ENCODE measurements around the gene CHKA.
"Not testable (repeated sequence)": the region's sequence is repeated elsewhere in the genome, so short reads cannot be mapped to it uniquely, and the experiment has no call there.

Gene CHKA

DNA sequence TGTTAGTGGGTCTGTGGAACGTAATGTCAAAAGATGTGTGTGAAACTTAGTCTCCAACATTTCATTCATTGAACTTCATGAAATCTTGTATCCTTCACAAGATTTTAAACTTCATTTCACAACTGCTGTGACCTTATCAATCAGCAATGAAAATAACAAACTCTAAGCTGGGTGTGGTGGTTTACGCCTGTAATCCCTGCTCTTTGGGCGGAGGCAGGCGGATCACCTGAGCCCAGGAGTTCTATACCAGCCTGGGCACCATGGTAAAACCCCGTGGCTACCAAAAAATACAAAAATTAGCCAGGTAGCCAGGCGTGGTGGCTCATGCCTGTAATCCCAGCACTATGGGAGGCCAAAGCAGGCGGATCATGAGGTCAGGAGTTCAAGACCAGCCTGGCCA is 5.1 kb downstream of the CHKA start:
- no peak for DNase-seq (ENCODE audit: low read depth in 3 of 3)

DNA sequence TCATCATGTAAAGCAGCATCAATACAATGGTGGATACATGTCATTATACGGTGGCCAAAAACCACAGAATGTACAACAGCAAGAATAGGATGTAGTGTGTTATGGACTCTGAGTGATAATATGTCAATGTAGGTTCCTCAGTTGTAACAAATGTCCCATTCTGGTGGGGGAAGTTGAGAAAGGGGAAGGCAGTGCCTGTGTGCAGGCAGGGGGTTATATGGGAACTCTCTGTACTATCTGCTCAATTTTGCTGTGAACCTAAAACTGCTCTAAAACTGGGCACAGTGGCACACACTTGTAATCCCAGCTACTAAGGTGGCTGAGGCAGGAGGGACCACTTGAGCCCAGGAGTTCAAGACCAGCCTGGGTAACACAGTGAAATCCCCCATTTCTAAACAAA is 5.9 kb downstream of the CHKA start:
- no peak for DNase-seq (ENCODE audit: low read depth in 3 of 3)

DNA sequence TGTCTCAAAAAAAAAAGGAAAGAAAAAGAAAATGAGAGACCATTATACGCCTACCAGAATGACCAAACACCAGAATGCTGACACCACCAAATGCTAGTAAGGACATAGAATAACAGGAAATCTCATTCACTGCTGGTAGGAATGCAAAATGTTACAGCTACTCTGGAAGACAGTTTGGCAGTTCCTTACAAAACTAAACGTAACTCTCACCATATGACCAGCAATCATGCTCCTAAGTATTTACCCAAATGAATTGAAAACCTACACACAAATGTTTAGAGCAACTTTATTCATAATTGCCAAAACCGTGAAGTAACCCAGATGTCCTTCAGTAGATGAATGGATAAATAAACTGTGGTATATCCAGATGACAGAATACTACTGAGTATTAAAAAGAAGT is 7.2 kb downstream of the CHKA start:
- DNase-seq (ENCODE audit: low read depth in 3 of 3): no peak

DNA sequence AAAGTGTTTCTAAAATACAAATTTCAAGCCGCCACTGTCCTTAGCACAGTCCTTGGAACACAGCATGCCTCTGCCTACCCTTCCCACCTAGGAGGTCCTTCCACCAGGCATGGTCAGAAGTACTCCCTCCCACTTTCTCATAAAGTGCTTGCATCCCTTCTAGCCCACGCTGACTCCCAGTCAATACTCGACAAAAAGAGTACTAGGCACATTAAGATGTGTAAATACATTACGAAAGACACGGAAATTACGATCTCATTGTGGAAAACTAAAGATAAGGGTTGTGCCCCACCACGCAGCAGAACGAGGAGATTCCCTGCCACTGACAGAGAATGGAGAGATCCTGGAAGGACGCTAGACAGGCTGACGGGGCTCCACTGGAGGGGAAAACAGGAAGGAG is 13.5 kb downstream of the CHKA start:
- no peak for DNase-seq (ENCODE audit: low read depth in 3 of 3)

DNA sequence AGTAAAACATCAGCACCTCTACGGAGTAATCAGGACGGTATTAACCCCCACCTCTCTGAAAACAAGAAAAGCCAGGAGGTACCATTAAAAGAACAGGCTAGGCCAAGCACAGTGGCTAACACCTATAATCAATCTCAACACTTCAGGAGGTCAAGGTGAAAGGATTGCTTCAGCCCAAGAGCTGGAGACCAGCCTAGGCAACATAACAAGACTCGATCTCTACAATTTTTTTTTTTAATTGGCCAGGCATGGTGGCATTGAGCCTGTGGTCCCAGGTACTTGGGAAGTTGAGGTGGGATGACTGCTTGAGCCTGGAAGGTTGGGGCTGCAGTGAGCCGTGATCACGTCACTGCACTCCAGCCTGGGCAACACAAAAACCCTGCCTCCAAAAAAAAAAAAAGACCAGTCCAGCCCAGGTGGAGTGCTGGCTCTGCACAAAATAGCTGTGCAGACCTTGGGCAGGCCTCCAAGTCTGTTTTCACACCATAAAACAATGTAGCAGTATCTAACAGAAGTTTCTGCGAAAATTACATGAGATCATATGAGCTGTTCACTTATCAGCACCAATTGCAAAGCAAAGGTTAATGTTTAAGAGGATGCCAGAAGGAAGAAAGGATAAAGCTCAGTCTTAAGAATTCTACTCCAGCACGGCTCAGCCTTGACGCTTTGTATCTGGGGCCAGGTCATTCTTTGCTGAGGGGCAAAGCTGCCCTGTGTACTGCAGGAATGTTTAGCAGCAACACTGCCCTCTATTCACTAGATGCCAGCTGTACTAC is 14.8 kb downstream of the CHKA start:
- DNase-seq (ENCODE audit: low read depth in 3 of 3): no peak

DNA sequence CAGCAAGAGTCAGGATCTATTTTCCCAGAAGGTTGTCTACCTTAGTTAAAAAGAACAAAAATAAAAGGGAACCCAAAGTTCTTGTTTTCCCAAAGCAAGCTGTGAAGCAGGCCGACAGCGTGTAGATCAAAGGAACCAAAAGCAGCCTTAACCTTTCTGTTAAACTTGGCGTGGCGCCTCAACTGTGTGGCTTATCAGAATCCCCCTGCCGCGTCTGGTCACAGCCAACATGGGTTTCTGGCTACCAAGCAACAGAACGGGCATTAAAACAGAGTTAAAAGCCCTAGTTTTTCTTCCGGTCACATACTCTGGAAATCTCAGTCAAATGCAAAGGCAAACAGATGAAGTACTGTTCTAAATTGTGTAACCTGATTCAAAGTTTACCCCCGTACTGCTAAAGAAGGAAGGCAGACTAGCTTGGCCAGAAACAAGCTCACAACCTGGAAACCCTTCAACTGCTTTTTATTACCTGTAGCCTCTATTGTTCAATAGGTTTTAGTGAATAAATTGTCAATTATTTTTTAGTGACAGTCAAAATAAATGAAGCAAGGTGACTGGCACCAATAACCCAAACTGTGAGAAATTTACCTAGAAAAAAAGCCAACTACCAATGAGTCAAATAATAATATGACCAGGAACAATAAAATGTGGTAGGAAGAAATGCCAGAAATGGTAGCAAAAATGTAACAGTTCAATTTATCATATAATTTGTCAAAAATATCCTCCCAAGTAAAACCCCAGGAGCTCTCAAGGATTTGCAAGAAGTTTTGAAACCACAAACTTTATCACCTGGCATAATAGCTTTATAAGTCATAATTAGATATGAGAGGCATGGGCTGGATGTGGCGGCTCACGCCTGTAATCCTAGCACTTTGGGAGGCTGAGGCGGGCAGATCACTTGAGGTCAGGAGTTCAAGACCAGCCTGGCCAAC is 21.4 kb downstream of the CHKA start:
- peak in 1 of 3 experiments; percentile 12 for DNase-seq (ENCODE audit: low read depth in 3 of 3)

DNA sequence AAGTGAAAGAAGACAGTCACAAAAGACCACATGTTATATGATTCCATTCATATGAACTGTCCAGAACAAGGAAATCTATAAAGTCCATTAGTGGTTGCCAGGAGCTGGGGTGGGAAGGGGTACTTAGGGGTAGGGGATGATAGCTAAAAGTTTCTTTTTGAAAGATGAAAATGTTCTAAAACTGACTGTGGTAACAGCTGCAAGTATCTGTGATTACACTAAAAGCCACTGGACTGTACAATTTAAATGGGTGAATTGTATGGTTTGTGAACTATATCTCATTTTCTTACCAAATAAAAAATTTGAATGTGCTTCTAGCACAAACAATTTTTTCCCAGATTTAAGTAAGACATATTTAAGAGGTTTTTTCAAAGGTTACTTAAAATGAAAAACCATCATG is 22.1 kb downstream of the CHKA start:
- no peak for DNase-seq (ENCODE audit: low read depth in 3 of 3)

DNA sequence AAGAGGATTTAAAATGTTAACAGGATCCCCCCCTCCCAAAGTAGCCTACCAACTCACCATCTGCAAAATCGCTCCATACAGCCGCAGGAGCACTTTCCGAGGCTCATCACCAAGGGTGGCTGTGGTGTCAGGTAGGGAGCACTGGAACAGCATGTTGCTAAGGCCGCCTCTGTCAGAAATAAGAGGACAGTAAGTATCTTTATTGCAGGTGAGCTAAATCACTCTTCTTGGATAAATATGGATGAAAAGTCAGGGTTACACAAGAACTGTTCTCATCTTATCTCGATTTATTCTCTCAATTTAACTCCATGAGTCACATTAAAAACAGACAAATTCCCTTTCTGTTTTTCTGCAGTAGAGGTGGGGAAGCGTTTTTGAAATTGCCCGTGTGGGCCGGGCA is 24.2 kb downstream of the CHKA start:
- DNase-seq (ENCODE audit: low read depth in 3 of 3): no peak

DNA sequence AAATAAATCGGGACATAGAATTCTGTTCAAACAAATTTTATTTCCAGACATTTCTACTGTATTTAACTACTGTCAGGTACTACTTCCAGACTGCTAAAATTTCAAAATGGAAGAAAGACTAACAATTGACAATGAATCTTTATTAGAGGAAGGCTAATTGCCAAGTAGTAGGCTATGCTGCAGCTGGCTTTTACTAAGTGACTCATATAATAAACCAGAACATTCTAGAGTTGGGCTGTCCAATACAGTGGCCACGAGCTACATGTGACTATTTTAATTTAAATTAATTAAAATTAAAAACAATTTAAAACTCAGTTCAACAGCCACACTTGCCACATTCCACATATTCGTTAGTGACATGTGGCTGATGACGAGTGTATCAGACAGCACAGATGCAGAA is 27.6 kb downstream of the CHKA start:
- DNase-seq (ENCODE audit: low read depth in 3 of 3): no peak

DNA sequence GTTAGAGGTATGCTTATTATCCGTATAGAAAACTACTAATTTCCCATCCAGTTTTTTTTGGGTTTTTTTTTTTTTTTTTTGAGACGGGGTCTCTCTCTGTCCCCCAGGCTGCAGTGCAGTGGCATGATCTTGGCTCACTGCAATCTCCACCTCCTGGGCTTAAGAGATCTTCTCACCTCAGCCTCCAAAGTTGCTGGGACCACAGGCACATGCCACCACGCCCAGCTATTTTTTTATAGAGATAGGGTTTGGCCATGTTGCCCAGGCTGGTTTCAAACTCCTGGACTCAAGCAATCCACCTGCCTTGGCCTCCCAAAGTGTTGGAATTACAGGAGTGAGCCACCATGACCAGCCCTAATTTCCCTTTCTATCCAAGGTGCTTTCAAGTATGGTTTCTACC is 28.2 kb downstream of the CHKA start:
- DNase-seq (ENCODE audit: low read depth in 3 of 3): not testable (repeated sequence)

DNA sequence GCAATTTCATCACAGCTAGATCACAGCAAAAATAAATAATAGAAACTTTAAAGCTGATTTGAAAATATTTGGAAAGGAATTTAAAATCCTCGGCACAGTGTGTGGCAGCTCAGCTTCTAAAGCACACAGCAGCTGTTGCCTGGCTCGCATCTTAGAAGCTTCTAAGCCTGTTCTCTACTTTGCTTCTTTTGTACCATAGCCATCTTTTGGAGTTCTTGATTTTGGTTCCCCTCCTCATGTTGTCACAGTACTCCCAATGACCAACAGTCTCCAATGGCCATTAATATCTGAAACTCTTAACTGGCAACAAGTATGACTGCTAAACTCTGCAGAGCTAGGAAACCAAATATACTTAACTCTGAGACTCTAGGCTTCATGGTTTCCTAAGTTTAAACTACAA is 28.8 kb downstream of the CHKA start:
- no peak for DNase-seq (ENCODE audit: low read depth in 3 of 3)

DNA sequence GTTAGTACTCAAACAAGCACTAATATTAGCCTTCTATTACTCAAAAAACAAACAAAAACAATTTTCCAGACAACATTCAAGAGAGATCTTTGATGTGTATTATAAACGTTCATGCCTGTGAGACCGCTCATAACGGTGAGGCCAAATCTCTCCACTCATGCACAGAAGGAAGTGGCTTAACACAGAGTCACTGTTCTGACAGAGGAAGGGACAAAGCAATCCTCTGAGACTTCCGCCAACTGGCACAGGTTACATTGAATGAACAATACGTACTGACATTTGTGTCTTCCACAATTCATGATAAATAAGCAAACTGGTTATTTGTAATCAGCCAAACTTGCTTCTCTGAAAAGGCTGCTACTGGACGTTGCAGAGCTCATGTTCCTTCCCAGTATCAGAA is 30.5 kb downstream of the CHKA start:
- no peak for DNase-seq (ENCODE audit: low read depth in 3 of 3)

DNA sequence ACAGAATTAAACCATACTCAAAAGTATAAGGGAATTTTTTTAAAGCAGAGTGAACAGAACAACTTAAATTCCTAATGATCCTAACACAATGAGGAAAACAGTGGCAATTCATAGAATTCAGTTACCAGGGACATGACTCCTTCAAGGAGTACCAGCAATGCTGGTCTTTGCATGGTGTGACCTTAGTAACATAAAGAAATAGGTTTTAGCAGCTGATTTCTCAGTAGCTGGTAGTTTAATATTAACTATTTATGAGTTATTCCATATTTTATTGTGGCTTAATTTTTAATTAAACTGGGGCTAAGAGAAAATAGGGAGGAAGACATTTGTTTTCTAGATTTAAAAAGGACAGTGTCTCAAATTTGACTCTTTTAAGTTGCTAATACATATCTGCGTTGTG is 30.9 kb downstream of the CHKA start:
- DNase-seq (ENCODE audit: low read depth in 3 of 3): no peak

DNA sequence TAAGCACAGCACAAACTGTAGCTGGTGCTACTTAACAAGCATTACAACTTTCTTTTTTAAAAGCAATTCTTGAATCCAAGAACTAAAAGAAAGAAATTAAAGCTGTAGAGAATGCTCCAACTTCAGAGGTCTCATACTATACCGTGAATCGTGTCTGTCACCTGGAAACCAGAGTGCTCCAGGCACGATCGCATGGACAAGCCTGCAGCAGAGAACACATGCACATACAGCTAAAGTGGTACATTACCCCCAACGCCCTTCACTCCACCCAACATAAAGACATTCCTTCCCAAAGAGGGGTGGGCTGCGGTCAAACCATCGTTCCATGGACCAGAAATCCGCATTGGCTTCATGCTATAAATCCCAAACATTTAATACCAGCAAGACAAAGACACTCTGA is 31.5 kb downstream of the CHKA start:
- DNase-seq (ENCODE audit: low read depth in 3 of 3): no peak

DNA sequence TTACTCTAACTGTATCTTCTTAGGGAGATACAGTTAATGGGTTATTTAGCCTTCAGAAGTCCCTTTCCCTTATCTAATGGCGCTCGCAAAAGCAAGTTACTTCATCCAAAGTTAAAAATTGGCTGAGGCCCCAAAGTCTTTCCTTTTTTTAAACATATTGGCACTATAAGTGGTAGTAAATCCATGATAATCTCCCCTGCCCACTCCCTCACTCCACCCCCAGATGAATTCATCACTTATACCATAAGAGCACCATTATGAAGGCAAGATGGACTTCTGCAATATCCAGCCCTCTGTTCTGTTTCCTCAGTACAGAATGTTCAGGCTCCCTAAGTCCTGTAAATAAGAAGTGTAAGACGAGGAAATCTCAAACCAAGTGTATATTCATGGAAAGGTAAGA is 37.7 kb downstream of the CHKA start:
- no peak for DNase-seq (ENCODE audit: low read depth in 3 of 3)

DNA sequence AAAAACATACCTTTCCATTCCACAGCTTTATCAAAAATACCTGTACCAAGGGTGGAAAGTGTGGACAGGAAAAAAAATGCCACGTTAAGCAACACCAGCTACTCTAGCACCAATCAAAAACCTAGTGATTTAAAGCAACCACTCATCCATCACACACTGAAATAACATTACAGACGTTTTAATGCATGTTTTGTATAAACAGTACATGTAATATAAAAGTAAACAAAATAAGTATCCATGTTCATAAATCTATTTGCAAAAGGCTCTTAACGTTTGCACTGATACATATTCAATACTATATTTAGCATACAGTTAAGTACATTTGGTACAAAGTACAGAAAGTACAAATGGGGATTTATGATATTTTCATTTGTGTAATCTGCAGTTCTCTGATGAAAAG is 38.7 kb downstream of the CHKA start:
- no peak for DNase-seq (ENCODE audit: low read depth in 3 of 3)

DNA sequence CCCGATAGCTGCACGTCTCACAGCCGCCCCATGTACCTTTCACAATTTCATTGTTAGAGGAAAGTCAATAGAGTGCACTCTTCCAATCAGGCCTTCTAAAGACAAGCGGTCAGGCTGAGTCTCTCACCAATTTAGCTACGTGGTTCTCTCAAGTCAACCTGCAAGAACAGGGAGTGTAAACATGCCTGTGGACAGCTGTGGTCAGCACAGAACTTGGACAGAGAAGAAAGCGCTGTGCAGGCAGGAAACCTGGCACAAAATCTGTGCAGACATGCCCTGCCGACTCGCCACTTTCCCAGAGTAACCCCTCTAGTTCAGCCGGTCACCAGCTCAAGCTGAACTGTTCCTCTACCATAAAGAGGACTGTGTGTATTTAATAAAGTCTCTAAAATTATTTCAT is 39.5 kb downstream of the CHKA start:
- no peak for DNase-seq (ENCODE audit: low read depth in 3 of 3)

DNA sequence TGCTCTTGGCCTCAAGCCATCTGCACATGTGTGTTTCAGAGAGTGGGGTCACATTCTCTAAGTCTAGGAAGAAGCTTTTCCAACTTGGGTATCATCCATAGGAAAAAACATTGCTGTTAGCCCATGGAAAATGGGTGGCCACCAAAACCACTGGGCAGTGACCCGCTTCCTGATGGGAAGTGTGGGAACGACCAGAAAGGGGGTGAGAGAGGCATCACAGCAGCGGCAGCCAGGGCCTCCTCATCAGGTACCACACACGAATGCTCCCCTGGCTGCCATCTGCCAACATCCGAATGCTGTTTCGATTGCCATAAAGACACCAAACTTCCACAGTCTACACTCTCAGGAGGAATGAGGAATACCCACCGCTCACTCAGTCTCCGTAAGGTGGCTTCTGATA is 40.3 kb downstream of the CHKA start:
- no peak for DNase-seq (ENCODE audit: low read depth in 3 of 3)

DNA sequence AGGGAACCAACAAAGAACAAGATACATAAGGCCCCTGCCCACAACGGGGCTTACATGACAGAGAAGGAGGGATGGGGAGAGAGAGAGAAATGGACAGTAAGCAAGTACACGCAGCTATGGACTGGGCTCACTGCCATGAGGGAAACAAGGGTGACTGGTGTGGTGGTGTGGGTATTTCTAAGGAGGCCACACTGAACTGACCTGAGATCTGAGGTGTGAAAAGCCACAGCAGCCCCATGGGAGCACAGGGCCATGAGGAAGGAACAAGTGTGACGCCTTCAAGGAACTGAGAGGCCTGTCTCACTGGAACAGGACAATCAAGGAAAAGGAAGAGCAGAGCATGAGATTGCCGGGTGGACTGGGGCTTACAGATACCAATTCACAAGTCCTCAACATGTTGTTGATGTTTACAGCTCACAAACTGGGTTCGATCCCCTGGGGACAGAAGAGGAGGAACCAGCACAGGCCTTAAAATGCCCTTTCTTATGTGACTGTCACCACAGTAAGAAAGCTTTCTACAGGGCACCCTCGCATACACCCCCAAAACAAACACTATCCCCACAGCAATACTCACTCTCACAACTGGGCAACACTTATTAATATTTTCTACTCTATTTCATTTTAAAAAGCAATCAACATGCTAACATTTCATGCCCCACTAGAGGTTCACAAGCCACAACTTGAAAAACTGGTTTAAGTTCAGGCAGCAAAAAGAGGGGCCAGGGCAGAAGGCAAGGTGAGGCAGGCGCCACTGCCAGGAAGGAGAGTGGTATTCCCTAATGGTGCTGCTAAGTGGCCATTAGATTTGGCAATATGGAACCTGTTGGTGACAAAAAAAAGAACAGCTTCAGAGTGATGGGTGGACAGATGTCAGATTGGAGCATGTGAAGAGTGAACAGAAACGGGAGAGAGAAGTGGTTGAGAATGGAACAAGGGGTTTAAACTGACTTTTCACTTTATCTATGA is 43.3 kb downstream of the CHKA start:
- DNase-seq (ENCODE audit: low read depth in 3 of 3): no peak

DNA sequence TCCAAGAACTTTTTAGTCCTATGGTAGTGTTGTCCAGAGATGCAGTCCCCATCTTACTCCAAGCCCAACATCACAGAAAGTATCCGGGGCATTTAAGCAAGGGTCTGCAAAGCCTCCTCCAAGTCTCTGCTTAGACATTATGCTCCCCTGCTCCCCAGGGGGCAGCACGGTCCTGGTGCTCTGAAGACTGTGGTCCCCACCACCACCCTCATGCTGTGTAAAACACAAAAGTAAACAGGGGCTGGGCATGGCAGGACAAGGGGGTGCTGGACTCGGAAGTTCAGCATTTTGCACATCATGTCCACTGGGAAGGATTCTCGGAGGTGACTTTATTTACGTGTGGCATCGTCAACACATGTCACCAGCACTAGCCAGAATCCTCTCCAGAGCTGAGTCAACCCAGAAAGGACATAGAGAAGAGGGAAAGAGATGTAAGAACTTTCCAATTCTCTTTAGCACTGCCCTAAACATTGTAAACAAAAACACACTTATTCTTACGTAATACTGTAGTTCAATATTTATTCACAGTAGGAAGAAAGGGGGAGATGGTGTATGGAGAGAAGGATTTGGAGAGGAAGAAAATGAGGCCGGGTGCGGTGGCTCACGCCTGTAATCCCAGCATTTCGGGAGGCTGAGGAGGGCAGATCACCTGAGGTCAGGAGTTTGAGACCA is 44.7 kb downstream of the CHKA start:
- no peak for DNase-seq (ENCODE audit: low read depth in 3 of 3)

DNA sequence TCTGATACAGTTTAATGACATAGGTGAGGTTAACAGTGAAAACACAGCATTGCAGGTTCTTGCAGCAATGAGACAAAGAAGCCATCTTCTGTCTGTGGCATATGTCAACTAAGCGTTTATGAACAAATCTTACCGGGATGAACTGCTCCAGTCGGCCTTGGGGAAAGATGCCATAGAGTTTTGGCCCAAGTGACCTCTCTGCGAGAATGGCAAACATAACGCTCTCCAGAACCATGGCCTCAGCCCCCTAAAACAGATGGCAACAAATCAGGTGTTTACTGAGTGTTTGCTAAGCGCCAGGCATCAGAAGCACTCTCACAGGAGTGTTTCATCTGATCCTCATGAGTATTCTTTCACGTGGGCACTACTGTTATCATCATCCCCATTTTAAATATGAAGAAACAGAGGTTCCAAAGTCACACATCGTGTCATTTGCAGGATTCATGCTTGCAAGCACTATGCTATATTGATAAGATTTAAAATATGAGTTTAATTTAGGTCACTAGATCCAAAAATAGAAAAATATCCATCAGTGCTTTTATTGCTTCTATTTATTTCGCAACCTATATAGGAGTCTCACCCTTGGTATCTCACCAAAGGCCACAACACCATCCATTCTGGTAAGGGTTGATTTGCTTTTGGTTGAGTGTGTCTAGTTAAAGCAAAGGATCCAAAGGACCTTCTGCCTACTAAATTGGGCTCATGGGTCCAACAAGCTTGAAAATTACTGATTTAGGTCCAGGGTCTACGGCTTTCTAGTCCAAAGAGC is 46.4 kb downstream of the CHKA start:
- no peak for DNase-seq (ENCODE audit: low read depth in 3 of 3)

Measured in stimulated activated CD4-positive, alpha-beta T cell treated with anti-CD3 and anti-CD28 coated beads, TNF-alpha, amount 100 ng/mL, for 24 hours (primary cell).